Upper lobe of right lung (tissue), 1 donor: ENCODE measurements around the gene C13orf42. TPM values are rescaled to one million over a fixed set of nuclear protein-coding genes. Genes with fewer than 3 reads are reported as not detected.

Experiments
- ATAC-seq: fragments of 200-7000 bp; cut with Tn5 transposase; one replicate; pipeline ENCODE4 v1.9.1; 2020; ENCODE audit warnings: mild to moderate bottlenecking, moderate library complexity
- DNase-seq: peaks from one replicate; pipeline ENCODE4 v3.0.0-alpha.2; 2020
- H3K27ac ChIP-seq: fragments of 200-600 bp; one replicate; pipeline ENCODE4 v1.8.0; 2022
- H3K27me3 ChIP-seq: fragments of 200-600 bp; one replicate; pipeline ENCODE4 v1.8.0; 2022; ENCODE audit warnings: mild to moderate bottlenecking
- H3K36me3 ChIP-seq: fragments of 200-600 bp; one replicate; pipeline ENCODE4 v1.8.0; 2022
- H3K4me1 ChIP-seq: fragments of 200-600 bp; one replicate; pipeline ENCODE4 v1.8.0; 2022
- H3K4me3 ChIP-seq: fragments of 200-600 bp; one replicate; pipeline ENCODE4 v1.8.0; 2022; ENCODE audit warnings: mild to moderate bottlenecking
- H3K9me3 ChIP-seq: fragments of 200-600 bp; one replicate; pipeline ENCODE4 v1.8.0; 2022
- CTCF ChIP-seq: fragments of 200-600 bp; IDR thresholded peaks from one replicate; pipeline ENCODE4 v1.8.0; 2022; ENCODE audit warnings: antibody characterized with exemption
- intact Hi-C: fragments of 100-400 bp; cut with DNase I; formaldehyde crosslinking; loops from one replicate; pipeline ENCODE4 v1.11.0; 2022
- total RNA-seq: library from RNA; stranded (reverse); fragmentation: NEBNext Ultra II Directional; extraction: Animal tissue kit (Norgen Biotek cat#: 25700); gene quantifications from one replicate; pipeline ENCODE4 v1.2.1, GENCODE V29; 2021
- donor health status: DM: no; HTN: yes; CAD: no; lungs with severe emphysema.

Gene C13orf42
- total RNA-seq, 1 donor from 2014 or later = not detected

- TF ChIP-seq CTCF = no peak
- Histone ChIP-seq H3K27me3 (no peaks in the 10 kb centered on the region), H3K27ac (no peak overlapping the region), H3K9me3 (no peaks in the 10 kb centered on the region), H3K36me3 (no peaks in the 10 kb centered on the region), H3K4me1 (no peaks in the 10 kb centered on the region), H3K4me3 (no peak overlapping the region)
- ATAC-seq (no peak), DNase-seq (no peak)
- intact Hi-C loops = no loop called here
Observed at GRCh38 chr13:51044023-51044665, 66.9 kb downstream of the C13orf42 start.

GRCh38 chr13:51043310-51043709 lies 67.8 kb downstream of the C13orf42 start:
- Histone ChIP-seq H3K27ac (no peak overlapping the region), H3K27me3 (no peaks in the 10 kb centered on the region), H3K9me3 (no peaks in the 10 kb centered on the region), H3K4me1 (no peaks in the 10 kb centered on the region), H3K36me3 (no peaks in the 10 kb centered on the region), H3K4me3 (no peak overlapping the region)
- ATAC-seq (no peak), DNase-seq (no peak)
- TF ChIP-seq CTCF = no peak
- intact Hi-C loops = no loop called here

GRCh38 chr13:51041710-51042109 lies 69.4 kb downstream of the C13orf42 start:
- no peak for DNase-seq
- Histone ChIP-seq H3K4me3 (no peak overlapping the region), H3K27ac (no peak overlapping the region), H3K36me3 (no peaks in the 10 kb centered on the region), H3K9me3 (no peaks in the 10 kb centered on the region), H3K27me3 (no peaks in the 10 kb centered on the region), H3K4me1 (no peaks in the 10 kb centered on the region)
- intact Hi-C loops = no loop called here
- ATAC-seq = no peak
- no peak for TF ChIP-seq CTCF

- Histone ChIP-seq H3K4me3 (no peak overlapping the region), H3K9me3 (no peaks in the 10 kb centered on the region), H3K36me3 (no peaks in the 10 kb centered on the region), H3K4me1 (no peaks in the 10 kb centered on the region), H3K27ac (no peak overlapping the region), H3K27me3 (no peaks in the 10 kb centered on the region)
- no peak for DNase-seq
- TF ChIP-seq CTCF = no peak
- no peak for ATAC-seq
- intact Hi-C loops = no loop called here
Observed at GRCh38 chr13:51041126-51041525, 69.9 kb downstream of the C13orf42 start.

GRCh38 chr13:51040431-51040830 lies 70.6 kb downstream of the C13orf42 start:
- H3K4me1 ChIP-seq = no peaks in the 10 kb centered on the region
- DNase-seq (no peak), ATAC-seq (no peak)
- no peak overlapping the region for H3K4me3 ChIP-seq
- no peak for TF ChIP-seq CTCF
- H3K27me3 ChIP-seq = no peaks in the 10 kb centered on the region
- no peaks in the 10 kb centered on the region for H3K36me3 ChIP-seq
- intact Hi-C loops = no loop called here
- no peak overlapping the region for H3K27ac ChIP-seq
- H3K9me3 ChIP-seq = no peaks in the 10 kb centered on the region

GRCh38 chr13:51036418-51036817 lies 74.7 kb downstream of the C13orf42 start:
- H3K36me3 ChIP-seq = no peaks in the 10 kb centered on the region
- intact Hi-C loops = no loop called here
- H3K27me3 ChIP-seq = no peaks in the 10 kb centered on the region
- TF ChIP-seq CTCF = no peak
- no peak overlapping the region for H3K4me3 ChIP-seq
- no peaks in the 10 kb centered on the region for H3K4me1 ChIP-seq
- no peak overlapping the region for H3K27ac ChIP-seq
- no peak for ATAC-seq
- no peaks in the 10 kb centered on the region for H3K9me3 ChIP-seq
- no peak for DNase-seq
